ENCODE measurements around the gene ZNF277.

ZNF277 gene

DNA sequence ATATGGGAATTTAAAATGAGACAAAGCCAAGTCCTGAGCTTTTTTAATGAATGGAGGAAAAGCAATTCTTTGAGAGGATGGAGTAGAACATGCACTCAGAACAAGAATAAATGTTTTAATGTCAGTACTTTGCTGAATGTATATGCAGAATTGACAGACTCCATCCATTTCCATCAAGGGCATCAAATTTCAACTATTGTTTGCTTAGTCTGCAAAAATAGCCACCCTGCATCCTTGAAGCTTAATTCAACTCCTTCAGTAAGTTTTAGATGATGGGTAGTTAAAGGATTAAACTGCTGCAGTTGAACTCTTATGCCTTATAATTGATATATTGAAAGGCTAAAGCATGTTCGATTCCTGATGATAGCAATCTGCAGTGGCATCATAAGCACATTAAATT lies 144.1 kb downstream of the ZNF277 start:
- no peak for DNase-seq (ENCODE audit: low read depth)

DNA sequence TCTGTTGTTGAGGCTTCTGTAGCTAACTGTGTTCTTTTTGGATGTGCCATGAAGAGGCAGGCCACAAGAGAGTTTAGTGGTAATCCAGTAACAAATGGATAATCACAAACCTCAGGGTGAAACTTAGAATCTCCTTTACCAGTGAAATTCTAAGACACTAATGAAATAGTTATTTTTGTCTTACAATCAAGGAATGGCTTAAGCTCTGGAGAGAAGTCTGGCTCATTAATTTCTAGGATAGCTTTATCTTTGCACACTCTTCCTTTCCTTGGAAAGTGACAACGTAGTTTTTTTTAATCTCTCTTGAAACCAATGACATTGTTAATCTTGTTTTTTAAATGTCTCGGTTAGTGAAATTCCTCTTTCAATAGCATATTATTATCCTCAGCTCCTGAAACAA lies 150.1 kb downstream of the ZNF277 start:
- no peak for DNase-seq (ENCODE audit: low read depth)

DNA sequence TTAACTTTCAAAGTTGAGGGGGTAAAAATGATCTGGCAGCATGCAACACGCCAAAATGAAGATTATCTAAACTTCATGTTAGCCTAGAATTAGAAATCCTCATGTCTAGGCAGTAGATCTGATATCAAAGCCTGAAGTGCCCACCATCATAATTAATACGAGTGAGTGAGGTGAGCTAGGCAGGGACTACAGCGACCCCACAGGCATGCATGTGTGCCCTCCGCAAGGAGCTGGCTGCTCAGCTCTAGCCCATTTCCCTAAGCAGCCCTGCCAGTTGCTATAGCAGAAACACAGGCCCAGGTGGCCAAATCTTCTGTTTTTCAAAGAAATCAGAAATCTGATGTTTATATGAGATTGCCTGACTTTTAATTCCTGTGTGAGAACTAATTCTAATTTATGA lies 150.6 kb downstream of the ZNF277 start:
- no peak for DNase-seq (ENCODE audit: low read depth)

DNA sequence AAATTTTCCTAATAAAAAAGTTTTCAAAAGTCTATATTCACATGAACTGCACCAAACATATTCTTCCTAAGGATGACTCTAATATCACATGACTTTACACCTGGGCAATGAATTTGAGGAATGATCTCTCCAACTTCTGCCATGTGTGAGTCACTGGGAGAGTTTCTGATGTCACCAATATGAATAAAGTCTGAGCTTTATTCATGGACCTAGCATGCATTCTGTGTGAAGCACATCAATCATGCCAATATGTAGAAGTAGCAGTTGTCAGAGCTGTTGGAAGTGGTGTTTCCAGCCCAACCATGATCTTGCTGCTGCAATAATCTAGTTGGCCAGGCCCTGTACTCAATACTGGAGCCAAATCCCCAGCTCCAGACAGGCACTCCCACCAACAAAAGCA lies 152.0 kb downstream of the ZNF277 start:
- DNase-seq (ENCODE audit: low read depth), result no peak

DNA sequence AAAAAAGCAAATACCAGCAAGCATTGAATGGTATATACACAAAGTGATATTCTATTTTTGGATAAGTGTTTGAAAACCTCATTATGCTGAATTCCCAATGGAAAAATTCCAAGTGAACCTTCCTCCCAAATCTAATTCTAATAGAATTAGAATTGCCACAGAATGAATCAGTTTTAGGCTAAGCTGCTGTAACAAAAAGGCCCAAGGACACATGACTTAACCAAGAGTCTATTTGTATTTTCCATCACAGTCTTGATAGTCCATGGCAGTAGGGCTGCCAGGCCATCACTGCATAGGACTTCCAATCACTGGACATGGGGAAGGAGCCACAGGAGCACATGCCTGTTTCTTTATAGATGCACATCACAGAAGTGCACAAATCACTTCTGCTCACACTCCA lies 152.6 kb downstream of the ZNF277 start:
- no peak for DNase-seq (ENCODE audit: low read depth)

DNA sequence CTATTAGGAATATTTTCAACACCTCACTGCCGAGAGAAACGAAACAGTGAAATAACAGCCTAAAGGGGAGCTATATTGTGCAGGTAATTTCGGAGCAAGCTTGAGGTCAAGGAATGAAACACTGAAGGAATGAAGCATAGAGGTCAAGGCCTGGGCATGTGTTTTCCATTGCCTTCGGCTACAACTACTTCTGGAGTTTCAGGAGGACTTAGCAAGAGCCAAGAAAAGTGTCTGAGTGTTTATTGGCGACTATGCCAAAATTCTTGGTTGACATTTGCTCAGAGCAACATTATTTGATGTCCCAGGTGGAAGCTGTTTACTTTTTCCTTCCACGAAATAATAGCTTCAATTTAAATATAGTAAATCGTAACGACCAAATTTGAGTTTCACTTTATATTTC lies 154.2 kb downstream of the ZNF277 start:
- no peak for DNase-seq (ENCODE audit: low read depth)

DNA sequence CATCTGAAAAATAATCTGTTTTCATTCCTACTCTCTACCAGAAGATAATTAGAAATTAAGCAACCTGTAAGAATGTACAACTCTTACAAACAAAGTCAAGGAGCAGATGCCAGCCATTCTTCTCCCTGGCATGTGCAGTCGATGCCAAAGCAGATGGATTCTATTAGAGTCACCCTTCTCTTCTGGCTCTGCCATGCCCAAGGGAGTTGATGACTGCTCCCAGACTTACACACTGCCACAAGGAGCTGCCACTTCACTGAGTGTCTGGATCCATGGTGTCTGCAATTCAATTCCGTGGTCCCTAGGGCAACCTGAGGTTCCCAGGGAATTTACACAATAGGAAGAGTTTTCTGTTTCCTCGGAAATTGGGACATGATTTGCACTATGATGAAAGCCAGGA lies 154.7 kb downstream of the ZNF277 start:
- no peak for DNase-seq (ENCODE audit: low read depth)

DNA sequence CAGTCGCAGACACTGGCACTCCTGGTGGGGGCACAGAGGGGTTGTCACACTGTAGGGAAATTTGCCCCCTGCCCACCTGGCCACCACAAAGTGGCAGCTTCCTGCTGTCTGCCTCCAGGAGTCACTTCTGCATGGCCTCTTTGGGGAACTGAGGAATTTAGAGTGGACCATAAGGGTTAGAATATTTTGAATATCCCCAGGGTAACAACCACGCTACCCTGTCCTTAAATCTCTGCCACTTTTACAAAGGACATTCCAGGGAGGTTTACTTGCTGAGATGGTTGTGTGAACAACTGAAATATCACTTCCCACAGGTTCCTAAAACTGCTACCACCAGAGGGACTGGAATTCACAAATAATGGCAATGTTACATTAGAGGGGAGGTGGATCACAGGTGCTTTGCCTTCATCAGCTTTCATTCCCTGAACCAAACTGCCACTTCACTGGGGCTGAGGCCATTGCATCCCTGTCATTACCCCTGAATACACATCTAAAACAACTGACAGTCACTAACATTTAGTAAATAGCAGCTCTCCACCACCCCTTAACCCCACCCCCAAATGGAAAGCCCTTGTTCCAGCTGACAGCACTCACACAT lies 155.7 kb downstream of the ZNF277 start:
- DNase-seq (ENCODE audit: low read depth), result no peak

DNA sequence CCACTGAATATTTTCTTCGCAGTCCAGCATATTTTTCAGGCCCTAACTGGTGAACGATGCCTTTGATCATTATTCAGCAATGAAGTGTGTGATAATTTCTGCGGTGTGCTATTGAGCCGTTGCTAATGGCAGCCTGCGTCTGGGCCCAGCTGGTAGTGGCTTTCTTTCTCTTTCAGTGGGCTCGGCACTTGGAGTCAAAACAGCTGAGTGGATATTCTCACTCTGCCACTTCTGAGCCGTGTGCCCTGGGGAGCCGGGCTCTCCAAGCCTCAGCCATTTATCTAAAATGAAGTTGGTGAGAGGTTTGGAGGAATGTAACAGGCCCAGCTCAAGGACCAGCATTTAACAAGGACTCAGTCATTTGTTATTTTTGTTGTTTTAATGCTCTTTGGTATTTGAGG lies 156.2 kb downstream of the ZNF277 start:
- no peak for DNase-seq (ENCODE audit: low read depth)

DNA sequence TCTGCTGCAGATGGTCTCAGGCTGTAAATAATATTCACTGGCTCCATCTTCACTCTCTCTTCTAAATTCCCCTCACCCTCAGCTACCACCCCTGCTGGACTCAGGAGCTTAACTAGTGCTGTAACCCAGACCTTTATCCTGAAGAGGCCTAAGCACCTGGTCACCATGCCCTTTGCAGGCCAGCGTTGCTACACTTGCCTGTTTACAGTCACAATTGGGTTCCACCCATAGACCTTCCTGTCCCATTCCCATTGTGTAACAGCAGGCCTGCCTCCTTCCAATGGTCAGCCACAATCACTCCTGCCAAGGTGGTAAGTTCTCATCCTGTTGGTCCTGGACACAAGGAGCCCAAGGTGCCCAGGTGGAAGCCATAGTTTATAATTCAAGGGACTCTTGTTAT lies 157.9 kb downstream of the ZNF277 start:
- DNase-seq (ENCODE audit: low read depth), result no peak

DNA sequence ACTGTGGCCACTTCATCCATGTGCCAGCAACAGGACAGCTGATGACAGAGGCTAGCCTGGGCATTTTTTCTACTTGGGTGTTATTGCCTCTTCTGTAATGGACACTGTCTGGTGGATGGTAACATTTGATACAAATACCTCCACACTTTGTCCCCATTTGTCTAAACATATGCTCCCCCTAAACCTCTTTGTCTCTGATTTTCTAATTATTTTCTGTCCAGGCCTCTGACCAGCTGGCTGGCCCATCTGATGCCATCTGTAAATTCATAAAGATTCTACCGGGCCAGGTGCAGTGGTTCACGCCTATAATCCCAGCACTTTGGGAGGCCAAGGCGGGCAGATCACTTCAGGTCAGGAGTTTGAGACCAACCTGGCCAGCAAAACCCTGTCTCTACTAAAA lies 159.1 kb downstream of the ZNF277 start:
- no peak for DNase-seq (ENCODE audit: low read depth)

DNA sequence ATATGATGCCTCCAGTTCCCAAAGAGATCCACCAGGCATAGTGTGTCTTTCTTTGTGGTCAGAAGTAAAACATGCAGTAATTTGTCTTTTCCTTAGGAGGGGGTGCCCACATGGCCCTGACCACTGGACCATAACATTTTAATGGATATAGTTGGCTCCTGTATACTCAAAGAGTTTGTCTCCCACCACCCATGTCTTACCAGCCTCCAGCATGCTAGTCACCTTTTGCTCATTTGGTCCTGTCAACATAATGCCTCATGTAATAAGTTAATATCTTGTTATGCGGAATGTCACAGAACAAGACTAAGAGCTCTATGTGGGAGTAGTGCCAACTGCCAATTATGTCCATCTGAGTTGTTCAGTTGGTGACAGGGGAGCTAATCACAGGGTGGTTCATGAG lies 160.4 kb downstream of the ZNF277 start:
- no peak for DNase-seq (ENCODE audit: low read depth)

DNA sequence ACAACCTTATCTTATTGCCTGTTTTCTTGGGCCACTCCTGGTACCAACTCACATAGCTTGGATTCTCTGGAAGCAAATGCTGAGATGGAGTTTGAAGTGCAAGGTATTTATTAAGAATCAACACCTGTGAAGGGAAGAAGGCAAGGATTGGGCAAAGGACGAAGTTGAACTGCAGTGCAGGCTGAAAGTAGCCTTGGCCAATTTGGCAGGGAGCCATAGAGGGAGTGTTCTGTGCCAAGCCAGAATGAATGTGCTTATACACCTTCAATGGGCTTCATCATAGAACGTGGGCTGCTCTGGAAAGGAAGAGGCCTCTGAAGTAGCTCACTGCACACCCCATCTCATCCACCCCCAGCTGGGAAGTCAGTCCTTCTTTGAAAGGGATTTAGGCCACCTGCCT lies 163.9 kb downstream of the ZNF277 start:
- DNase-seq (ENCODE audit: low read depth), result no peak

DNA sequence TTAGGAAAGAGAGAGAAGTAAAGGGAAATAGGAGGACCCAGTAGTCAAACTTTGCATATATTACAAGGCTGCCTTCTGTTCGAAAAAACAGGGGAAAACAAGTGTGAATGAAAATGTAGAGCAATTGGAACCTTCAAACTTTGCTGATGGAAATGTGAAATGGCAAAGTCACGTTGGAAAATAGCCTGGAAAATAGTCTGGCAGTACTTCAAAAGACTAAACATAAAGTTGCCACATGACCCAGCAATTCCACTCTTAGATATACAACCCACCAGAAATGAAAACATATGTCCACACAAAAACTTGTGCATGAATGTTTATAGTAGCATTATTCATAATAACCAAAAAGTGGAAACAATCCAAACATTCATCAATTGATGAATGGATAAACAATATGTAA lies 165.2 kb downstream of the ZNF277 start:
- no peak for DNase-seq (ENCODE audit: low read depth)

DNA sequence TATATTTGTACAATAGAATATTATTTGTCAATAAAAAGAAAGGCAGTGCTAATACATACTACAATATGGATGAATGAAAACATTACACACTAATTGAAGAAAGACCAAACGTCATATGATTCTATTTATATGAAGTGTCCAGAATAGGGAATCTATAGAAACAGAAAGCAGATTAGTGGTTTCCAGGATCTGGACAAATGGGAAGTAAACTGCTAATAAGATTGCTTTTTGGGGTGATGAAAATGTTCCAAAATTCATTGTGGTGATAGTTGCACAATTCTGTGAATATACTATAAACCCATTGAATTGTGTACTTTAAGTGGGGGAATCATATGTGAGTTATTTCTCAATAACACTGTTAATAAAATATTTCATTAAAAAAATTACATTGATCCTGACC lies 165.6 kb downstream of the ZNF277 start:
- no peak for DNase-seq (ENCODE audit: low read depth)

DNA sequence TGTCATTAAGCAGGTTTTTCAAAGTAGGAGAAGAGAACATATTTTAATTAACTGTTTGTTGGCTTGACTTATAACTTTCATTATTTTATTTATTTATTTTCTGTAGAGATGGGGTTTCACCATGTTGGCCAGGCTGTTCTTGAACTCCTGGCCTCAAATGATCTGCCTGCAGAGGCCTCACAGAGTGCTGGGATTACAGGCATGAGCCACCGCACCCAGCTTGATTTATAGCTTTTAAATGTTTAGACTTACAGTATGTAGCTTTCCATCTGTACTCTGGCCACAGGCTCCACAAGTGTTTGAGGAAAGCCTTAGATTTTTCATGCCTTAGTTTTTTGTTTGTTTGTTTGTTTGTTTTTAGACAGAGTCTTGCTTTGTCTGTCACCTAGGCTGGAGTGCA lies 171.1 kb downstream of the ZNF277 start:
- no peak for DNase-seq (ENCODE audit: low read depth)

DNA sequence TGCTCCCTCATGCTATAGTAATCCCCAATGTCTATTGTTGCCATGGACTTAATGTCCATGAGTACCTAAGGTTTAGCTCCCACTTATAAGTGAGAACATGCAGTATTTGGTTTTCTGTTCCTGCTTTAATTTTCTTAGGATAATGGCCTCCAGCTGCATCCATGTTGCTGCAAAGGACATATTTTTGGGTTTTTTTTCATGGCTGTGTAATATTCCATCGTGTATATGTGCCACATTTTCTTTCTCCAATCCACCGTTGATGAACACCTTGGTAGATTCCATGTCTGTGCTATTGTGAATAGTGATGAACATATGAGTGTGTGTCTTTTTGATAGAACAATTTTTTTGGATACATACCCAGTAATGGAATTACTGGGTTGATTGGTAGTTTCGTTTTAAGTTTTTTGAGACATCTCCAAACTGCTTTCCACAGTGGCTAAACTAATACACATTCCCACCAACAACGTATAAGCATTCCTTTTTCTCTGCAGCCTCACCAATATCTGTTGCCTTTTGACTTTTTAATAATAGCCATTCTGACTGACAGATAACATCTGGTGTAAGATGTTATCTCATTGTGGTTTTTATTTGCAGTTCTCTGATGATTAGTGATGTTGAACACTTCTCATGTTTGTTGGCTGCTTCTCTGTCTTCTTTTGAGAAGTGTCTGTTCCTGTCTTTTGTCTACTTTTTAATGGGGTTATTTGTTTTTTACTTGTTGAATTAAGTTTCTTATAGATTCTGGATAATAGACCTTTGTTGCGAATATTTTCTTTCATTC lies 175.0 kb downstream of the ZNF277 start:
- DNase-seq (ENCODE audit: low read depth), result no peak

DNA sequence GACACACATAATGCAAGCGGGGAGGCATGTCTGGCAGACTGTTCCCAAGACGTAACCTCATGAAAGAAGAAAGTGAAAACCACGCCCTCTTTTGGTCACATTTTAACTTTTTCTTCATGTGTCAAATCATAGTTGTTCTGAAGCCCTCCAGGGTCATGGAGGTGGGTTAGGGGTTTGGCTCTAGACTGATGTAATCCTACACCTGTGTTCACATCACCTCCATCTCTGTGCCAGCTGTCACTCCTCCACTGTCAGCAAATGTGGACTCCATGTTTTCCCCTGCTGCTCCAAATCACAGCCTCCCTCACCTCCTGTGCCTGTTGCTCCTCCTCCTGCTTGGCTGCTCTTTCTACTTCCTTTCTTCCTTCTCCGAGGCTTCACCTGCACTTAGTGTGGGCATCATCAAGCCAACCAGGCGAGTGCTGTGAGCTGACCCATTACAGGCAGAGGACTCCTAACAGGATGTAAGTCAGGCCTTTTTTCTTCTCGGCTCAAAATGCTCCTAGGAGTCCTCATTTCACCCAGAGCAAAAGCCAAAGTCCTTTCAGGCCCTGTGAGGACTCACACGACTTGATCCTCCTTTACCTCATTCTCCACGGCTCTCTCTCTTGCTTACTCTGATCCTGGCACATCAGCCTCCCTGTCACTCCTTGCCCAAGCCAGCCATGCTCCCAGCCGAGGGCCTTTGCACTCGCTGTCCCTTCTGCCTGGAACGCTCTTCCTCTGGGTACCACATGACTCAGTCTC lies 177.3 kb downstream of the ZNF277 start:
- no peak for DNase-seq (ENCODE audit: low read depth)

DNA sequence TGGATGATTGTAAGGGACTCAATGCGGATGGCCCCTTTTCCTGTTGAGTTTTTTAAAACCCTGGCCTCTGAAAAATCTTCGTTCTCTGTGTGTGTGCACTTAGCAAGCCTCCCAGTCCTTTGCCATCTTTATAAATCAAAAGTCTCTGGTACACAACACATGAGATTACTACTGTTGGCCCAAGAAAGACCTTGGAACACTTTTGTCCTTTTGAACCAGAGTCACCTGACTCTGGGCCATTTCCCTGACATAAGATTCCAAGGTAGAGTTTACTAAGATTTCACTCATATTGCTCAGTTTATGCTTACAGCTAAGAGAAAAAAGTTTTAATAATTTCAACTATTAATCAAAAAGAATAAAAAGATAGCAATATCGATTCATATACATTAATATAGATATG lies 179.0 kb downstream of the ZNF277 start:
- DNase-seq (ENCODE audit: low read depth), result no peak

DNA sequence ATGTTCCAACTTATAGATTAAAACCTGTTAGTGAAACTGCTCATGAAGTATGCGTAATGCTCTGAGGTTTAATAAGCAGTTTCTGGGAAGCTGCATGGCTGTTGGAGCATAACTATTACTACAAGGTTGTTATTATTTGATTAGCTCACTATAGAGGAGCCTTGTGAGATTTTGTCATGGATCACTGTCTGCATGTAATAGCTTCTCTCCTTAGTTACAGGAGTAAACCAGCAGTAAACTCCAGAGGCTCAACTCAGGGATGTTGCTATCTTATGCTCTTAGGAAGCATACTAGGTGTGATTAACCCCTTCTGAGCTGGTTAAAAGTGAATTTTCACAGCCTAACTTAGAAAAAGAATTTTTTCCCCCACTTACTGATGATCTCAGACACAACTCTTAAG lies 180.1 kb downstream of the ZNF277 start:
- DNase-seq (ENCODE audit: low read depth), result no peak

DNA sequence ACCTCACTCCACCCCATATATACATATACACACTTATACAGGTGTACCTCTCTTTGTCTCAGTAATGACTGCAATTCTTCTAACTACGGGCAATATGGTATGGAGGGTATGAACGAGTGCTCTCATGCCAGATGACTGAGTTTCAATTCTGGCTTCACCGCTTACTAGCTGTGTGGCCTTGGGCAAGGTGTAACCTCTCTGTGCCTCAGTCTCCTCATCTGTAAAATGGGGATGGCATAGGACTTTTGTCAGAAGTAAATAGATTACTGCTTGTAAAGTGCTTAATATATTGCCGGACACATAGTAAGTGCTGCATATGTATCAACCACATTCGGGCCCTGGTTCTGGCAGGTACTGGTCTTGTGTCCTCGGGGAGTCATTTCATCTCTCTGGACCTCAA lies 183.7 kb downstream of the ZNF277 start:
- DNase-seq (ENCODE audit: low read depth), result no peak

DNA sequence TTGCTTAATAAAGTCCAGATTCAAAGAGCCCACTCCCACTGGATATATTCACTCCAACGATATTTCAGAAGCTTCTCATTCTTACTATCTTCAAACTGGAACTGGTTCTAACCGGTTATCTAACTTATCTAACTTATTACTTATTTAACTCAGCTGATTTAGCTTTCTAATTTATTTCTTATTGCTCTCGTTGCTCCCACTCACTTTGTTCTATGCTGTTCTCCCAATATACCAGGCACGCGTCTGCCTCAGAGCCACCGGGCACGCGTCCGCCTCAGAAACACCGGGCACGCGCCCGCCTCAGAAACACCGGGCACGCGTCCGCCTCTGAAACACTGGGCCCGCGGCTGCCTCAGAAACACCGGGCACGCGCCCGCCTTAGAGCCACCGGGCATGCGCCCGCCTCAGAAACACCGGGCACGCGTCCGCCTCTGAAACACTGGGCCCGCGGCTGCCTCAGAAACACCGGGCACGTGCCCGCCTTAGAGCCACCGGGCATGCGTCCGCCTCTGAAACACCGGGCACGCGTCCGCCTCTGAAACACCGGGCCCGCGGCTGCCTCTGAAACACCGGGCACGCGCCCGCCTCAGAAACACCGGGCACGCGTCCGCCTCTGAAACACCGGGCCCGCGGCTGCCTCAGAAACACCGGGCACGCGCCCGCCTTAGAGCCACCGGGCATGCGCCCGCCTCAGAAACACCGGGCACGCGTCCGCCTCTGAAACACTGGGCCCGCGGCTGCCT lies 184.8 kb downstream of the ZNF277 start:
- DNase-seq (ENCODE audit: low read depth), result peak; percentile 61

DNA sequence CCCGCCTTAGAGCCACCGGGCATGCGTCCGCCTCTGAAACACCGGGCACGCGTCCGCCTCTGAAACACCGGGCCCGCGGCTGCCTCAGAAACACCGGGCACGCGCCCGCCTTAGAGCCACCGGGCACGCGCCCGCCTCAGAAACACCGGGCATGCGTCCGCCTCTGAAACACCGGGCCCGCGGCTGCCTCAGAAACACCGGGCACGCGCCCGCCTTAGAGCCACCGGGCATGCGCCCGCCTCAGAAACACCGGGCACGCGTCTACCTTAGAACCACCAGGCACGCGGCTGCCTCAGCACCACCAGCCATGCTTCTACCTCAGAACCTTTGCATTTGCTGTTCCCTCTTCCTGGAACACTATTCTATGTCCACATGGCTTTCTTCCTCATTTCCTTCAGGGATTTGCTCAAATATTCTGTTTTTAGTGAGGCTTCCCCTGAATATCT lies 185.4 kb downstream of the ZNF277 start:
- DNase-seq (ENCODE audit: low read depth), result peak; percentile 71

Data from stimulated activated CD4-positive, alpha-beta T cell treated with anti-CD3 and anti-CD28 coated beads, Interleukin-2, amount 100 ng/mL, for 4 hours (primary cell).